DND-41 (cell line): ENCODE data around the gene LRRTM4.

Source experiments
- EZH2 ChIP-seq: IDR thresholded peaks from 3 replicates; pipeline ENCODE4 v1.6.1; 2012; ENCODE audit warnings: borderline replicate concordance, low read depth, mild to moderate bottlenecking, moderate library complexity, low read length, inconsistent platforms; ENCODE audit not compliant: severe bottlenecking
- TF ChIP-seq, protein P1 (sequence below): IDR thresholded peaks from 2 replicates; pipeline ENCODE4 v1.5.1; 2012; ENCODE audit warnings: borderline replicate concordance, low read length, moderate library complexity, mild to moderate bottlenecking; ENCODE audit not compliant: poor library complexity, severe bottlenecking; ENCODE audit errors: extremely low read depth

DNA sequence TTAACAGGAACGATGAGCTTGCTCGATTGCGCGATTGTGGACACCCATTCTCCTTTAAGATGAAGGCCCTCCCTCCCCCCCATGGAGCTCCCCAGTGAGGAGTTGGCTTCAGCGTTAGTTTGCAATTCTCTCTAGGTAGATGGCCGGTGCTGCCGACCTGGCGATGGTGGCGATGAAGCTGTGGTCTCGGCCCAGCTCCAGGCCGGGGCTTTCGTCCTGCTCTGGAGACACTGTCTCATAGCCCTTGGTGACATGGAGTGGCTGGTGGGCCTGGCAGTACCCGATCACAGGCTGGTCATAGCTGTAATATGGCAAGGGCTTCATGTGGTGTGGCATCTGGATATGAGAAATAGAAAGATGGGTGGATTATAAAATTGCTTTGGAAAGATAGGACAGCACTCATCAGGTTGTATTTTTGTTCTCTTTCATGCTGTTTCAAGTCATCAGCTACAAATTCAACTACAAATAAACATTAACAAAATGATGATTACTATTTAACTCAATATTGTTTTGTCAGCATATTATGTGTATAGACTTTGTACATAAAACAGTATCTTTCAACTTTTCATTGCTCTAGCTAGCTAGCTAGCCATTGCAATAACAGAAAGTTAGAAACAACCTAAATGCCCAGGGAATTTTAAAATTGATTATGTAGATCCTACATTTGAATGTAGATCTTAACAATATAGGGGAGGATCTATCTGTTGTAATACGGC lies 773.4 kb downstream of the LRRTM4 start:
- TF ChIP-seq, protein P1, sequence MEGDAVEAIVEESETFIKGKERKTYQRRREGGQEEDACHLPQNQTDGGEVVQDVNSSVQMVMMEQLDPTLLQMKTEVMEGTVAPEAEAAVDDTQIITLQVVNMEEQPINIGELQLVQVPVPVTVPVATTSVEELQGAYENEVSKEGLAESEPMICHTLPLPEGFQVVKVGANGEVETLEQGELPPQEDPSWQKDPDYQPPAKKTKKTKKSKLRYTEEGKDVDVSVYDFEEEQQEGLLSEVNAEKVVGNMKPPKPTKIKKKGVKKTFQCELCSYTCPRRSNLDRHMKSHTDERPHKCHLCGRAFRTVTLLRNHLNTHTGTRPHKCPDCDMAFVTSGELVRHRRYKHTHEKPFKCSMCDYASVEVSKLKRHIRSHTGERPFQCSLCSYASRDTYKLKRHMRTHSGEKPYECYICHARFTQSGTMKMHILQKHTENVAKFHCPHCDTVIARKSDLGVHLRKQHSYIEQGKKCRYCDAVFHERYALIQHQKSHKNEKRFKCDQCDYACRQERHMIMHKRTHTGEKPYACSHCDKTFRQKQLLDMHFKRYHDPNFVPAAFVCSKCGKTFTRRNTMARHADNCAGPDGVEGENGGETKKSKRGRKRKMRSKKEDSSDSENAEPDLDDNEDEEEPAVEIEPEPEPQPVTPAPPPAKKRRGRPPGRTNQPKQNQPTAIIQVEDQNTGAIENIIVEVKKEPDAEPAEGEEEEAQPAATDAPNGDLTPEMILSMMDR: no peak
- TF ChIP-seq EZH2: no peak
